HepG2 (cell line): ENCODE results near the gene SLC38A3. TPM values are rescaled to one million over a fixed set of nuclear protein-coding genes. Genes with fewer than 3 reads are reported as not detected.
A peak's percentile ranks its signal among the peaks of the same experiment; 100 is the strongest.

ENCODE experiments used
- ATAC-seq: fragments of 200-7000 bp; cut with Tn5 transposase; 3 replicates; pipeline ENCODE4 v1.9.1; 2020; ENCODE audit warnings: mild to moderate bottlenecking, moderate library complexity
- Bru-seq: library from RNA; stranded (reverse); fragments of 400-500 nt; gene quantifications from one replicate; lab custom pipeline; 2021; lab: Mats Ljungman, UMichigan
- BruChase-seq, 2 experiments: library from RNA; stranded (reverse); fragments of 400-500 nt; gene quantifications; one replicate each; lab custom pipeline; 2021; lab: Mats Ljungman, UMichigan
- BruUV-seq: library from RNA; stranded (reverse); fragments of 400-500 nt; replicated peaks from 2 replicates; lab custom pipeline; 2021; lab: Mats Ljungman, UMichigan
- CTCF ChIA-PET: fragments of 300-600 bp; formaldehyde crosslinking; extraction: SDS; loops from one replicate; lab custom pipeline; 2021; ENCODE audit warnings: low total read pairs, inconsistent platforms, low intra/inter-chr PET ratio; lab: Yijun Ruan, JAX
- POLR2A ChIA-PET: fragments of 350-600 bp; sonication (Branson Sonifier 250); formaldehyde crosslinking; loops from one replicate; lab custom pipeline; 2020; ENCODE audit warnings: antibody characterized with exemption, inconsistent platforms; lab: Yijun Ruan, JAX
- DNase-seq: peaks from one replicate; pipeline ENCODE4 v3.0.0-alpha.2; 2015; ENCODE audit warnings: low spot score
- FAIRE-seq: peaks from 3 replicates; lab custom pipeline; 2011; peaks lifted over from hg19 to GRCh38; lab: Jason Lieb, UNC
- H2AFZ ChIP-seq: one replicate; pipeline ENCODE4 v1.6.1; 2011; ENCODE audit warnings: low read length, inconsistent platforms
- H3K27ac ChIP-seq: fragments of 300-600 bp; 3 replicates; pipeline ENCODE4 v1.8.0; 2011; ENCODE audit warnings: mixed run types, mild to moderate bottlenecking, mixed read lengths, low read length, inconsistent platforms; ENCODE audit not compliant: insufficient read depth; ENCODE audit errors: extremely low read length
- H3K27me3 ChIP-seq, 2 experiments: fragments of 200-600 bp in 1 of 2; 2 replicates in 1 of 2; 3 replicates in 1 of 2; pipeline versions ENCODE4 v1.6.0 to v1.8.0; 2011; ENCODE audit warnings: low read length in 2 of 2, mild to moderate bottlenecking in 2 of 2, moderate library complexity in 2 of 2, inconsistent platforms in 1 of 2; ENCODE audit not compliant: insufficient read depth in 2 of 2, control insufficient read depth in 1 of 2
- H3K36me3 ChIP-seq, 2 experiments: fragments of 200-600 bp in 1 of 2; replicated peaks in 1 of 2; 2 replicates in 1 of 2; 3 replicates in 1 of 2; pipeline versions ENCODE4 v1.5.1 to v1.8.0; 2011; ENCODE audit warnings: low read length in 2 of 2, inconsistent platforms in 1 of 2; ENCODE audit not compliant: insufficient read depth in 2 of 2, control insufficient read depth in 1 of 2
- H3K4me1 ChIP-seq: 2 replicates; pipeline ENCODE4 v1.5.1; 2012; ENCODE audit warnings: low read length, inconsistent platforms; ENCODE audit not compliant: insufficient read depth
- H3K4me2 ChIP-seq: 2 replicates; pipeline ENCODE4 v1.6.0; 2011; ENCODE audit warnings: low read depth, low read length, inconsistent platforms
- H3K4me3 ChIP-seq, 3 experiments: fragments of 200-600 bp in 1 of 3; sonication (generic), shearing (Covaris generic) in 1 of 3; replicated peaks in 1 of 3; 2 replicates each; pipeline ENCODE4 v1.5.1; 2011 to 2016; ENCODE audit warnings: low read length in 3 of 3, inconsistent platforms in 2 of 3, low read depth in 2 of 3, mild to moderate bottlenecking in 2 of 3, control low read depth in 1 of 3, mixed read lengths in 1 of 3; ENCODE audit not compliant: insufficient read depth in 1 of 3
- H3K79me2 ChIP-seq: one replicate; pipeline ENCODE4 v1.6.1; 2011; ENCODE audit warnings: low read length, inconsistent platforms; ENCODE audit not compliant: insufficient read depth
- H3K9ac ChIP-seq: 2 replicates; pipeline ENCODE4 v1.6.0; 2011; ENCODE audit warnings: mild to moderate bottlenecking, low read depth, low read length, inconsistent platforms; ENCODE audit not compliant: insufficient read depth
- H3K9me3 ChIP-seq: 2 replicates; pipeline ENCODE4 v1.5.1; 2012; ENCODE audit warnings: mild to moderate bottlenecking, low read length
- H4K20me1 ChIP-seq: 2 replicates; pipeline ENCODE4 v1.6.0; 2011; ENCODE audit warnings: inconsistent platforms, mild to moderate bottlenecking, low read length, moderate library complexity; ENCODE audit not compliant: insufficient read depth
- DBP ChIP-seq: sonication (generic); formaldehyde crosslinking; IDR thresholded peaks from 2 replicates; pipeline ENCODE4 v1.4.0; 2020; ENCODE audit warnings: missing genetic modification reagents; ENCODE audit errors: not compliant biosample characterization
- FOXA3 ChIP-seq: IDR thresholded peaks from 2 replicates; pipeline ENCODE4 v1.6.1; 2016; ENCODE audit warnings: missing genetic modification reagents, missing compliant biosample characterization
- GATAD2A ChIP-seq: IDR thresholded peaks from 2 replicates; pipeline ENCODE4 v1.6.1; 2016
- NCOA2 ChIP-seq: sonication (generic); formaldehyde crosslinking; IDR thresholded peaks from 2 replicates; pipeline ENCODE4 v1.8.0; 2022; ENCODE audit warnings: inconsistent platforms
- NFATC3 ChIP-seq: sonication (generic); formaldehyde crosslinking; IDR thresholded peaks from 2 replicates; pipeline ENCODE4 v1.5.1; 2020; ENCODE audit warnings: mild to moderate bottlenecking, missing genetic modification reagents
- REL ChIP-seq: sonication (generic); formaldehyde crosslinking; conservative IDR thresholded peaks from 2 replicates; pipeline ENCODE4 v1.8.0; 2022; ENCODE audit warnings: mild to moderate bottlenecking, missing genetic modification reagents, moderate library complexity
- SALL1 ChIP-seq: sonication (generic); formaldehyde crosslinking; IDR thresholded peaks from 2 replicates; pipeline ENCODE4 v1.8.0; 2022; ENCODE audit warnings: mild to moderate bottlenecking, missing genetic modification reagents
- SIN3A ChIP-seq: IDR thresholded peaks from 2 replicates; pipeline ENCODE4 v1.6.1; 2011; ENCODE audit warnings: low read depth, mild to moderate bottlenecking, control low read depth, low read length, borderline replicate concordance
- SMAD1 ChIP-seq: sonication (generic); formaldehyde crosslinking; IDR thresholded peaks from 2 replicates; pipeline ENCODE4 v1.4.0; 2020; ENCODE audit warnings: missing genetic modification reagents, low read depth, mild to moderate bottlenecking, borderline replicate concordance
- TMF1 ChIP-seq: sonication (generic); formaldehyde crosslinking; IDR thresholded peaks from 2 replicates; pipeline ENCODE4 v1.8.1; 2022; ENCODE audit warnings: low read depth, missing genetic modification reagents
- YY1 ChIP-seq: IDR thresholded peaks from 2 replicates; pipeline ENCODE4 v1.6.1; 2011; ENCODE audit warnings: low read length, low read depth, moderate library complexity, mild to moderate bottlenecking; ENCODE audit not compliant: insufficient read depth, insufficient replicate concordance
- ZNF264 ChIP-seq: sonication (generic); formaldehyde crosslinking; IDR thresholded peaks from 2 replicates; pipeline ENCODE4 v1.4.0; 2020; ENCODE audit warnings: missing genetic modification reagents
- ZNF335 ChIP-seq: sonication (generic); formaldehyde crosslinking; IDR thresholded peaks from 2 replicates; pipeline ENCODE4 v1.4.0; 2020; ENCODE audit warnings: missing genetic modification reagents
- ZNF414 ChIP-seq: sonication (generic); formaldehyde crosslinking; IDR thresholded peaks from 2 replicates; pipeline ENCODE4 v1.5.0; 2020; ENCODE audit warnings: missing genetic modification reagents
- ZNF496 ChIP-seq: sonication (generic); formaldehyde crosslinking; IDR thresholded peaks from 2 replicates; pipeline ENCODE4 v1.8.1; 2023; ENCODE audit warnings: mild to moderate bottlenecking, moderate library complexity, missing genetic modification reagents; ENCODE audit not compliant: insufficient replicate concordance
- ZNF83 ChIP-seq: sonication (generic); formaldehyde crosslinking; IDR thresholded peaks from 2 replicates; pipeline ENCODE4 v1.4.0; 2020; ENCODE audit warnings: missing genetic modification reagents, mild to moderate bottlenecking, borderline replicate concordance
- ZZZ3 ChIP-seq: sonication (generic); formaldehyde crosslinking; IDR thresholded peaks from 2 replicates; pipeline ENCODE4 v1.4.0; 2020; ENCODE audit warnings: missing genetic modification reagents, mild to moderate bottlenecking, borderline replicate concordance
- WGBS: methylation state at CpG from one replicate; pipeline ENCODE4 v1.1.6; 2017; ENCODE audit warnings: low lambda C conversion rate; 5-methylcytosine and 5-hydroxymethylcytosine counted together
- in situ Hi-C: cut with HindIII; loops from 2 replicates; pipeline ENCODE4 v1.10.0; 2017; ENCODE audit warnings: low pct_unique_long_range_greater_than_20kb; ENCODE audit not compliant: extremely low pct_ligation_motif_present
- intact Hi-C: fragments of 100-400 bp; cut with micrococcal nuclease; formaldehyde crosslinking; loops from one replicate; pipeline ENCODE4 v1.10.0; 2022; ENCODE audit not compliant: unreplicated experiment
- long read RNA-seq, 2 experiments: library from RNA in 1 of 2; library from polyadenylated mRNA in 1 of 2; stranded (forward) in 1 of 2; unstranded in 1 of 2; transcript quantifications; one replicate each; pipeline ENCODE4 v2.0.0, GENCODE V29; 2019 to 2022
- polyA minus RNA-seq, 3 experiments: library from RNA; depleted of rRNA, polyadenylated mRNA; stranded (reverse); fragments of >200 nt; gene quantifications; 2 replicates each; pipeline ENCODE4 v1.2.3, GENCODE V29; 2011; ENCODE audit warnings: low replicate concordance in 1 of 3
- polyA plus RNA-seq, 8 experiments: library from polyadenylated mRNA; depleted of rRNA in 3 of 8; stranded (reverse) in 7 of 8; unstranded in 1 of 8; fragments of >200 nt; fragmentation: Illumina TruSeq in 4 of 8; extraction: Trizol in 4 of 8; gene quantifications; 2 replicates each; pipeline versions ENCODE4 v1.2.1 to v1.2.3, GENCODE V29; 2011 to 2016; ENCODE audit warnings: low read depth in 4 of 8, missing spikeins in 1 of 8, mixed read lengths in 1 of 8; ENCODE audit not compliant: insufficient read depth in 1 of 8
- total RNA-seq, 5 experiments: library from RNA; depleted of rRNA; stranded (reverse); fragments of >200 nt; fragmentation: Illumina TruSeq; extraction: Trizol; gene quantifications; 2 replicates each; pipeline ENCODE4 v1.2.3, GENCODE V29; 2016; ENCODE audit warnings: low read depth in 1 of 5

SLC38A3 gene
- 14.3 and 29.8 TPM in 2 replicates for total RNA-seq (2016; rRNA removed; fragmentation: Illumina TruSeq; extraction: Trizol)
- total RNA-seq (2016; cell fraction: cytosol; rRNA removed; fragmentation: Illumina TruSeq; extraction: Trizol; ENCODE audit: low read depth) = 9.4 and 12.0 TPM in 2 replicates
- 14.3 and 31.3 TPM in 2 replicates for total RNA-seq (2016; cell fraction: insoluble cytoplasmic fraction; rRNA removed; fragmentation: Illumina TruSeq; extraction: Trizol)
- total RNA-seq (2016; cell fraction: membrane; rRNA removed; fragmentation: Illumina TruSeq; extraction: Trizol) = 13.7 and 15.1 TPM in 2 replicates
- 51.2 and 60.9 TPM in 2 replicates for total RNA-seq (2016; cell fraction: nucleus; rRNA removed; fragmentation: Illumina TruSeq; extraction: Trizol)
- polyA plus RNA-seq (2011; rRNA removed) = 164 and 247 TPM in 2 replicates
- 69.6 and 77.8 TPM in 2 replicates for polyA plus RNA-seq (2011; cell fraction: cytosol; rRNA removed)
- polyA plus RNA-seq (2011; cell fraction: nucleus; rRNA removed) = 645 and 755 TPM in 2 replicates
- 101 and 126 TPM in 2 replicates for polyA plus RNA-seq (2012)
- polyA plus RNA-seq (2016; cell fraction: cytosol; fragmentation: Illumina TruSeq; extraction: Trizol; ENCODE audit: low read depth) = 7.3 and 7.5 TPM in 2 replicates
- polyA plus RNA-seq (2016; cell fraction: insoluble cytoplasmic fraction; fragmentation: Illumina TruSeq; extraction: Trizol; ENCODE audit: low read depth) = 17.2 and 22.9 TPM in 2 replicates
- 12.8 and 13.7 TPM in 2 replicates for polyA plus RNA-seq (2016; cell fraction: membrane; fragmentation: Illumina TruSeq; extraction: Trizol; ENCODE audit: low read depth)
- 146 and 148 TPM in 2 replicates for polyA plus RNA-seq (2016; cell fraction: nucleus; fragmentation: Illumina TruSeq; extraction: Trizol; ENCODE audit: insufficient read depth, low read depth)
- polyA minus RNA-seq (2011; rRNA and poly(A)+ RNA removed; ENCODE audit: low replicate concordance) = 0.14 and 257 TPM in 2 replicates
- polyA minus RNA-seq (2011; cell fraction: cytosol; rRNA and poly(A)+ RNA removed) = 61.1 and 83.0 TPM in 2 replicates
- 113 and 140 TPM in 2 replicates for polyA minus RNA-seq (2011; cell fraction: nucleus; rRNA and poly(A)+ RNA removed)
- percentile 86 among the genes with signal in this experiment for Bru-seq, nascent RNA
- BruChase-seq, experiment 1, labeled RNA remaining after a 6-hour chase = percentile 88 among the genes with signal in this experiment
- percentile 87 among the genes with signal in this experiment for BruChase-seq, experiment 2, labeled RNA remaining after a 2-hour chase
- long read RNA-seq, experiment 1, transcript SLC38A3-206 (16 exons, 2,978 nt) = major isoform, 86 of 121 reads
- long read RNA-seq, experiment 1, partial matches to known transcripts = 17 of 121 reads
- long read RNA-seq, experiment 1, other reads (novel, unspliced or antisense) = 17 of 121 reads
- long read RNA-seq, experiment 2, transcript SLC38A3-206 (16 exons, 2,978 nt) = major isoform, 103 of 209 reads
- long read RNA-seq, experiment 2, partial matches to known transcripts = 69 of 209 reads
- long read RNA-seq, experiment 2, other reads (novel, unspliced or antisense) = 37 of 209 reads

- ChIA-PET CTCF (interaction anchor here (1.6 kb wide), 1 partner anchor 10 kb away, joined by 5 read pairs; no protein-coding TSS in a partner anchor), POLR2A (interaction anchor here (1.1 to 15.7 kb wide), 8 partner anchors 10 to 62 kb away, joined by 4 to 844 read pairs (median 22); partner anchors contain the start of gene GNAI2)
- FAIRE-seq (no peak), ATAC-seq (peak; percentile 28), DNase-seq (no peak)
- H3K27ac ChIP-seq = peak within 1 kb of the TSS; percentile 99
- WGBS = 0% methylated on average over 5 of the region's 41 CpGs
- intact Hi-C loops = no loop called here
- H3K27me3 ChIP-seq = no peaks in the 10 kb centered on the region
- H3K4me2 ChIP-seq = peak within 1 kb of the TSS; percentile 96
- no TSS peak for BruUV-seq
- H3K79me2 ChIP-seq = peaks cover 40% of the 10 kb centered on the region
- in situ Hi-C loops = no loop called here
- peak within 1 kb of the TSS; percentile 92 for H3K9ac ChIP-seq
- H3K4me1 ChIP-seq = peaks cover 80% of the 10 kb centered on the region
- peaks cover 4% of the 10 kb centered on the region; the same call in 1 of the 2 replicates for H4K20me1 ChIP-seq
- no peaks in the 10 kb centered on the region for H3K9me3 ChIP-seq
- H3K36me3 ChIP-seq = no peaks in the 10 kb centered on the region; a peak in 1 of 5 replicates
- peak within 1 kb of the TSS; percentile 79 to 93 (median 85) for H3K4me3 ChIP-seq
- H2AFZ ChIP-seq = no peak within 1 kb of the TSS
- TF ChIP-seq SMAD1 (CRISPR knock-in tag) (peak; percentile 43; the same call in 1 of the 2 replicates), REL (CRISPR knock-in tag) (no peak), ZNF83 (CRISPR knock-in tag) (0 out of 2 replicates have a peak, but pooled peaks have one; percentile 2), ZZZ3 (0 out of 2 replicates have a peak, but pooled peaks have one; percentile 17), YY1 (peak; percentile 49), NFATC3 (CRISPR knock-in tag) (no peak), ZNF414 (0 out of 2 replicates have a peak, but pooled peaks have one; percentile 63), GATAD2A (CRISPR knock-in tag) (no peak), NCOA2 (CRISPR knock-in tag) (peak; percentile 33; the same call in 1 of the 2 replicates), FOXA3 (CRISPR knock-in tag) (0 out of 2 replicates have a peak, but pooled peaks have one; percentile 13), DBP (CRISPR knock-in tag) (peak; percentile 20), ZNF264 (no peak), TMF1 (CRISPR knock-in tag) (0 out of 2 replicates have a peak, but pooled peaks have one; percentile 24), SIN3A (0 out of 2 replicates have a peak, but pooled peaks have one; percentile 30), SALL1 (CRISPR knock-in tag) (peak; percentile 47), ZNF335 (CRISPR knock-in tag) (0 out of 2 replicates have a peak, but pooled peaks have one; percentile 39), ZNF496 (CRISPR knock-in tag) (no peak)
Observed at GRCh38 chr3:50204804-50205412, at the start of gene SLC38A3. SLC38A3 (plus strand) TSS chr3:50205271; CDS start chr3:50214200, 8,929 bp downstream.
